HepG2 (cell line): Measurements from ENCODE around the gene ARHGEF38. TPM values are rescaled to one million over a fixed set of nuclear protein-coding genes. Genes with fewer than 3 reads are reported as not detected.

Experiments
- ARID3A ChIP-seq: IDR thresholded peaks from 2 replicates; pipeline ENCODE4 v1.6.1; 2012; ENCODE audit warnings: low read depth, low read length, improper control_type of control experiment
- ATF6 ChIP-seq: sonication (generic); formaldehyde crosslinking; conservative IDR thresholded peaks from 2 replicates; pipeline ENCODE4 v1.4.0; 2020; ENCODE audit warnings: missing genetic modification reagents
- KLF12 ChIP-seq: sonication (generic); formaldehyde crosslinking; IDR thresholded peaks from 2 replicates; pipeline ENCODE4 v1.4.0; 2020; ENCODE audit warnings: missing genetic modification reagents, borderline replicate concordance
- NR2F1 ChIP-seq, 2 experiments: fragments of 450-650 bp in 1 of 2; formaldehyde crosslinking in 1 of 2; IDR thresholded peaks; 2 replicates each; pipeline versions ENCODE4 v1.5.0 to v1.6.1; 2016 to 2020; ENCODE audit warnings: mild to moderate bottlenecking in 1 of 2, missing compliant biosample characterization in 1 of 2, missing genetic modification reagents in 1 of 2, moderate library complexity in 1 of 2
- PRDM15 ChIP-seq: sonication (generic); formaldehyde crosslinking; IDR thresholded peaks from 2 replicates; pipeline ENCODE4 v1.4.0; 2020; ENCODE audit warnings: missing genetic modification reagents
- SOX6 ChIP-seq, 2 experiments: fragments of 450-650 bp in 1 of 2; sonication (generic) in 1 of 2; formaldehyde crosslinking in 1 of 2; IDR thresholded peaks; 2 replicates each; pipeline versions ENCODE4 v1.4.0 to v1.6.1; 2017 to 2020; ENCODE audit warnings: antibody characterized with exemption in 1 of 2, mild to moderate bottlenecking in 1 of 2, missing genetic modification reagents in 1 of 2
- STAT6 ChIP-seq: sonication (generic); formaldehyde crosslinking; IDR thresholded peaks from 2 replicates; pipeline ENCODE4 v1.4.0; 2020; ENCODE audit warnings: missing genetic modification reagents, mild to moderate bottlenecking, borderline replicate concordance
- UBTF ChIP-seq: sonication (generic); formaldehyde crosslinking; IDR thresholded peaks from 2 replicates; pipeline ENCODE4 v1.4.0; 2020; ENCODE audit warnings: mild to moderate bottlenecking, missing genetic modification reagents
- ZNF512 ChIP-seq: sonication (generic); formaldehyde crosslinking; IDR thresholded peaks from 2 replicates; pipeline ENCODE4 v1.4.0; 2020; ENCODE audit warnings: mild to moderate bottlenecking, missing genetic modification reagents
- ZNF564 ChIP-seq: sonication (generic); formaldehyde crosslinking; IDR thresholded peaks from 2 replicates; pipeline ENCODE4 v1.8.1; 2023; ENCODE audit warnings: mild to moderate bottlenecking, missing genetic modification reagents
- ZNF777 ChIP-seq: sonication (generic); formaldehyde crosslinking; IDR thresholded peaks from 2 replicates; pipeline ENCODE4 v1.4.0; 2020; ENCODE audit warnings: missing genetic modification reagents
- polyA plus RNA-seq, 8 experiments: library from polyadenylated mRNA; depleted of rRNA in 3 of 8; stranded (reverse) in 7 of 8; unstranded in 1 of 8; fragments of >200 nt; fragmentation: Illumina TruSeq in 4 of 8; extraction: Trizol in 4 of 8; gene quantifications; 2 replicates each; pipeline versions ENCODE4 v1.2.1 to v1.2.3, GENCODE V29; 2011 to 2016; ENCODE audit warnings: low read depth in 4 of 8, missing spikeins in 1 of 8, mixed read lengths in 1 of 8; ENCODE audit not compliant: insufficient read depth in 1 of 8
- total RNA-seq, 5 experiments: library from RNA; depleted of rRNA; stranded (reverse); fragments of >200 nt; fragmentation: Illumina TruSeq; extraction: Trizol; gene quantifications; 2 replicates each; pipeline ENCODE4 v1.2.3, GENCODE V29; 2016; ENCODE audit warnings: low read depth in 1 of 5

ARHGEF38 gene
- total and polyA plus RNA-seq, 2 of the 13 experiments (the other 11 are each of a cell fraction or from before 2014, with no cell fraction given): not detected

- TF ChIP-seq ATF6 (peak; percentile 93), ZNF564 (CRISPR knock-in tag) (peak; percentile 87; the same call in 1 of the 2 replicates), PRDM15 (CRISPR knock-in tag) (peak; percentile 62; the same call in 1 of the 2 replicates), NR2F1 (CRISPR knock-in tag; IDR thresholded peaks at IDR 0.05) (no peak), UBTF (CRISPR knock-in tag) (peak; percentile 96), ZNF512 (no peak; the same call in 1 of the 2 replicates), SOX6 (IDR thresholded peaks at IDR 0.05) (no peak), SOX6 (CRISPR knock-in tag; IDR thresholded peaks at IDR 0.05) (peak; percentile 87), ZNF777 (0 out of 2 replicates have a peak, but pooled peaks have one; percentile 51), ARID3A (peak; percentile 53; the same call in 1 of the 2 replicates), KLF12 (CRISPR knock-in tag) (peak; percentile 97; the same call in 1 of the 2 replicates), STAT6 (CRISPR knock-in tag) (no peak)
These were observed 156.0 kb downstream of the ARHGEF38 start, which contains the start of the genes GSTCD and INTS12 (continued) for GRCh38 chr4:105708181-105709080.
